Astrocyte (in vitro differentiated cells and primary cell): ENCODE data around the gene KCNH8. TPM values are rescaled to one million over a fixed set of nuclear protein-coding genes. Genes with fewer than 3 reads are reported as not detected.
"Not testable (repeated sequence)": the region's sequence is repeated elsewhere in the genome, so short reads cannot be mapped to it uniquely, and the experiment has no call there.

ENCODE experiments used
- DNase-seq: peaks from one replicate; pipeline ENCODE4 v3.0.0-alpha.2; 2010; ENCODE audit warnings: low read depth
- FAIRE-seq: peaks from 2 replicates; lab custom pipeline; 2011; peaks lifted over from hg19 to GRCh38; lab: Jason Lieb, UNC
- H2AFZ ChIP-seq: 2 replicates; pipeline ENCODE4 v1.6.0; 2012; ENCODE audit warnings: low read depth, low read length, inconsistent platforms
- H3K27ac ChIP-seq: 2 replicates; pipeline ENCODE4 v1.5.1; 2011; ENCODE audit warnings: low read depth, low read length, inconsistent platforms
- H3K27me3 ChIP-seq: 2 replicates; pipeline ENCODE4 v1.6.0; 2011; ENCODE audit warnings: low read length, inconsistent platforms; ENCODE audit not compliant: insufficient read depth
- H3K36me3 ChIP-seq: 2 replicates; pipeline ENCODE4 v1.5.1; 2011; ENCODE audit warnings: low read length, inconsistent platforms; ENCODE audit not compliant: insufficient read depth
- H3K4me1 ChIP-seq: 2 replicates; pipeline ENCODE4 v1.5.1; 2011; ENCODE audit warnings: low read length, inconsistent platforms; ENCODE audit not compliant: insufficient read depth
- H3K4me2 ChIP-seq: 2 replicates; pipeline ENCODE4 v1.6.0; 2012; ENCODE audit warnings: low read length, inconsistent platforms
- H3K4me3 ChIP-seq: 2 replicates; pipeline ENCODE4 v1.5.1; 2011; ENCODE audit warnings: low read depth, mild to moderate bottlenecking, low read length, inconsistent platforms; ENCODE audit not compliant: insufficient read depth
- H3K79me2 ChIP-seq: 2 replicates; pipeline ENCODE4 v1.6.0; 2012; ENCODE audit warnings: mild to moderate bottlenecking, low read length, inconsistent platforms; ENCODE audit not compliant: insufficient read depth
- H3K9ac ChIP-seq: 2 replicates; pipeline ENCODE4 v1.6.0; 2012; ENCODE audit warnings: mild to moderate bottlenecking, low read length, inconsistent platforms
- H3K9me3 ChIP-seq: 2 replicates; pipeline ENCODE4 v1.5.1; 2012; ENCODE audit warnings: low read depth, mild to moderate bottlenecking, low read length, inconsistent platforms; ENCODE audit not compliant: insufficient read depth
- H4K20me1 ChIP-seq: 2 replicates; pipeline ENCODE4 v1.6.0; 2012; ENCODE audit warnings: low read length, inconsistent platforms; ENCODE audit not compliant: insufficient read depth
- H3K27ac Mint-ChIP-seq: one replicate; pipeline ENCODE4 v1.8.0; 2021; ENCODE audit warnings: mild to moderate bottlenecking, mixed read lengths; ENCODE audit not compliant: unreplicated experiment
- H3K27me3 Mint-ChIP-seq: one replicate; pipeline ENCODE4 v1.8.0; 2021; ENCODE audit warnings: low read depth, mixed read lengths; ENCODE audit not compliant: unreplicated experiment
- H3K36me3 Mint-ChIP-seq: one replicate; pipeline ENCODE4 v1.8.0; 2021; ENCODE audit warnings: low read depth, mixed read lengths; ENCODE audit not compliant: unreplicated experiment
- H3K4me1 Mint-ChIP-seq: one replicate; pipeline ENCODE4 v1.8.0; 2021; ENCODE audit warnings: low read depth, mixed read lengths; ENCODE audit not compliant: unreplicated experiment
- H3K4me3 Mint-ChIP-seq: one replicate; pipeline ENCODE4 v1.8.0; 2021; ENCODE audit warnings: mild to moderate bottlenecking, moderate library complexity, mixed read lengths; ENCODE audit not compliant: unreplicated experiment
- H3K9me3 Mint-ChIP-seq: one replicate; pipeline ENCODE4 v1.8.0; 2021; ENCODE audit warnings: mild to moderate bottlenecking, mixed read lengths; ENCODE audit not compliant: unreplicated experiment
- CTCF ChIP-seq: IDR thresholded peaks from 2 replicates; pipeline ENCODE4 v1.5.1; 2011; ENCODE audit warnings: low read depth, mild to moderate bottlenecking, inconsistent platforms, low read length, moderate library complexity; ENCODE audit not compliant: insufficient read depth
- EZH2 ChIP-seq: IDR thresholded peaks from 2 replicates; pipeline ENCODE4 v1.6.1; 2012; ENCODE audit warnings: mild to moderate bottlenecking, low read length, inconsistent platforms; ENCODE audit not compliant: insufficient read depth
- total RNA-seq: library from RNA; stranded (reverse); gene quantifications from 2 replicates; pipeline ENCODE4 v1.2.1, GENCODE V29; 2021

Gene KCNH8
- total RNA-seq, 1 donor from 2014 or later: 0.45 TPM

- Mint-ChIP-seq H3K4me3 (no peak overlapping the region), H3K9me3 (no peaks in the 10 kb centered on the region), H3K4me1 (no peaks in the 10 kb centered on the region), H3K27me3 (no peaks in the 10 kb centered on the region), H3K27ac (no peak overlapping the region), H3K36me3 (no peaks in the 10 kb centered on the region)
- FAIRE-seq: no peak
- Histone ChIP-seq H3K36me3 (no peaks in the 10 kb centered on the region), H3K79me2 (no peaks in the 10 kb centered on the region), H3K9ac (no peak overlapping the region), H3K4me2 (no peak overlapping the region), H2AFZ (no peak overlapping the region), H3K27me3 (no peaks in the 10 kb centered on the region), H3K27ac (no peak overlapping the region), H3K4me1 (no peaks in the 10 kb centered on the region), H3K9me3 (no peaks in the 10 kb centered on the region), H4K20me1 (no peaks in the 10 kb centered on the region), H3K4me3 (no peak overlapping the region)
- no peak for TF ChIP-seq EZH2
- no peak for TF ChIP-seq CTCF
- DNase-seq: no peak
These were observed 84.3 kb downstream of the KCNH8 start for GRCh38 chr3:19232566-19232965.

GRCh38 chr3:19233882-19234784 is 85.8 kb downstream of the KCNH8 start:
- H3K9me3 ChIP-seq, H3K27me3 Mint-ChIP-seq, H2AFZ ChIP-seq, H3K4me2 ChIP-seq, H3K4me1 Mint-ChIP-seq, H3K79me2 ChIP-seq, H3K9ac ChIP-seq, H3K27ac ChIP-seq, H3K9me3 Mint-ChIP-seq, H3K27me3 ChIP-seq, H4K20me1 ChIP-seq, H3K36me3 Mint-ChIP-seq, H3K36me3 ChIP-seq, H3K4me3 Mint-ChIP-seq, DNase-seq, H3K27ac Mint-ChIP-seq, H3K4me3 ChIP-seq, H3K4me1 ChIP-seq, FAIRE-seq: not testable (repeated sequence)

- no peak overlapping the region for H3K9ac ChIP-seq
- H3K9me3 ChIP-seq: no peaks in the 10 kb centered on the region
- H3K27ac Mint-ChIP-seq: no peak overlapping the region
- H3K4me1 Mint-ChIP-seq: no peaks in the 10 kb centered on the region
- H3K4me1 ChIP-seq: no peaks in the 10 kb centered on the region
- H3K9me3 Mint-ChIP-seq: no peaks in the 10 kb centered on the region
- H3K27ac ChIP-seq: no peak overlapping the region
- H2AFZ ChIP-seq: no peak overlapping the region
- H3K4me3 Mint-ChIP-seq: no peak overlapping the region
- no peaks in the 10 kb centered on the region for H3K36me3 ChIP-seq
- no peaks in the 10 kb centered on the region for H3K36me3 Mint-ChIP-seq
- H3K27me3 ChIP-seq: no peaks in the 10 kb centered on the region
- H3K4me3 ChIP-seq: no peak overlapping the region
- no peaks in the 10 kb centered on the region for H3K27me3 Mint-ChIP-seq
- no peak for TF ChIP-seq EZH2
- TF ChIP-seq CTCF: no peak
- H4K20me1 ChIP-seq: no peaks in the 10 kb centered on the region
- FAIRE-seq (no peak), DNase-seq (no peak)
- H3K79me2 ChIP-seq: no peaks in the 10 kb centered on the region
- no peak overlapping the region for H3K4me2 ChIP-seq
These were observed 99.8 kb downstream of the KCNH8 start for GRCh38 chr3:19248143-19248542.
